GM12872 (cell line): ENCODE data around the gene HSPBAP1.

ENCODE experiments used
- CTCF ChIP-seq: IDR thresholded peaks from 3 replicates; pipeline ENCODE4 v1.5.1; 2011; ENCODE audit warnings: low read depth, mild to moderate bottlenecking, low read length, moderate library complexity; ENCODE audit not compliant: insufficient read depth

The HSPBAP1 gene

DNA sequence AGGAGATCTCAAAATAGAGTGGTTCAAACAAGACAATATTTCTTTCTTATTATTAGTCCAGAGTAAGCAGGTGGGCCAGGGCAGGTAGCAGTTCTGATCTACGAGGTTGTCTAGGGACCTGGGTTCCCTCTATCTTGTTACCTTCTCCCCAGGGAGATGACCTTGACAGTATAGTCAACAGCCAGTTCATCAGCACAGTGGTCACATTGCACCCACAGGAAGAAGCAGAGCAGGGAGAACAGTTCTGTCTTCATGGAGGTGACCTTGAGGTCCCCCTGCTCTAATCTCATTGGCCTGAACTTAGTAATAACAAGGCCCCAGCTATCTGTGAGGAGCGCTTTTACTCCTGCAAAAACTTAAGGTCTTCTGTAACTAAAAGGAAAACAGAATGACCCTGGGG, 23.0 kb upstream of the HSPBAP1 start:
- no peak for TF ChIP-seq CTCF

DNA sequence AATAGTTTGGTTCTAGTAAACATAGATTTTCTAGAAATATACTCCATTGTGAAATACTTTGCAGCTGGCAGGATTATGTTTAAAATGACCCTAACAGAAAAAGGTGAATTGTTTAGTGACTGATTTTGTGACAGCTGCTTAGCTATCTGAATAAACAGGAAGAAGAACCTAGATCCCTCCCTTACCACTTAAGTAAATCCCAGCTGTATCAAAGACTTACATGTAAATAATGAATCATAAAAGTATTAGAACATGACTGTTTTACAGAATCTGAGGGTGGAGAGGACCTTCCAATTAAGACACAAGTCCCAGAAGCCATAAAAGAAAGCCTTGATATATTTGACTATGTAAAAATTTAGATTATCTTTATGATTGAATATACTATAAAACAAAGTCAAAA, 17.1 kb upstream of the HSPBAP1 start:
- TF ChIP-seq CTCF = no peak

DNA sequence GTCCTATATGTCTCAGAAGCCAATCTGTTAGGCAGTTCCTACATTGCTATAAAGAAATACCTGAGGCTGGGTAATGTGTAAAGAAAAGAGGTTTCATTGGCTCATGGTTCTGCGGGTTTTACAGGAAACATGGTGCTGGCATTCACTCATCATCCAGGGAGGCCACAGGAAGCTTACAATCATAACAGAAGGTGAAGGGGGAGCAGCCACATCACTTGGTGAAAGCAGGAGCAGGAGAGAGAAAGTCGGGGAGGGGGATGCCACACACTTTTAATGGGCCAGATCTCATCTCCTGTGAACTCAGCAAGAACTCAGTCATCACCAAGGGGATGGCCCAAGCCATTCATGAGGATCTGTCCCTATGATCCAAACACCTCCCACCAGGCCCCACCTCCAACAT, 10.3 kb upstream of the HSPBAP1 start:
- TF ChIP-seq CTCF = no peak

GRCh38 chr3:122802323-122802722, 8.7 kb upstream of the HSPBAP1 start:
- TF ChIP-seq CTCF = no peak

- no peak for TF ChIP-seq CTCF
These were observed 7.1 kb upstream of the HSPBAP1 start for GRCh38 chr3:122800706-122801237.

DNA sequence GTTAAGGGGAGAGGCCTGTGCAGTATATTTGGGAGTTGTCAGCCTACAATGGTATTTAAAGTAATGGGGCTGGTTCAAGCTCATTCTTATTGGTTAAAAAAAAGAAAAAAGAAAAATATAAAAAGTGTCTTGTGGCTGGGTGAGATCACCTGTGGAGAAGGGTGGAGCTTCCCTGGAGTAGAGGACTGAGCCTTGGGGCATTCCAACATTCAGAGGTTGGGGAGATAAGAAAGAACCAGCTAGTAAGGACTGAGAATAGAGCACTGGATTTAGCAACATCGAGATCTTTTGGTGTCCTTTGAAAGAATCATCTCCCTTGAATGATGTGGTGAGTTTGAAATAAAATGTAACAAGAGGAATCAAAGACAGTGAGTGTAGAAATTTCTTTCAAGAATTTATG, 6.4 kb upstream of the HSPBAP1 start:
- TF ChIP-seq CTCF = no peak

DNA sequence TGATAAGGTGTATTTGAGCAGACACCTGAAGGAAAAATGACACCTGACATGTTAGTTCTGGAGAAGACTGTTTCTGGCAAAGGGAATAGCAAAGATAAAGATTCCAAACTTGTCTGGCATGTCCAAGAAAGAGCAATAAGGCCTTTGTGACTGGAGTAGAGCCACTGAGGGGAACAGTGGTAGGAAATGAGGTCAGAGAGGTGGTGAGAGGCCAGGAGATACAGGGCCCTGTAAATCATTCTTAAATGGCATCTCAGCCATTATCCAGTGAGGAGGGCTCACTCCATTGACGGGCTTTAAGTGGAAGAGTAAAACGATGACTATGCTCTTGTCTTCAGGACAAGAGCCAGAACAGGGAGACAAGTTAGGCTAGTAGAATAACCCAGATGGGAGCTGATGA, 5.7 kb upstream of the HSPBAP1 start:
- TF ChIP-seq CTCF = no peak

DNA sequence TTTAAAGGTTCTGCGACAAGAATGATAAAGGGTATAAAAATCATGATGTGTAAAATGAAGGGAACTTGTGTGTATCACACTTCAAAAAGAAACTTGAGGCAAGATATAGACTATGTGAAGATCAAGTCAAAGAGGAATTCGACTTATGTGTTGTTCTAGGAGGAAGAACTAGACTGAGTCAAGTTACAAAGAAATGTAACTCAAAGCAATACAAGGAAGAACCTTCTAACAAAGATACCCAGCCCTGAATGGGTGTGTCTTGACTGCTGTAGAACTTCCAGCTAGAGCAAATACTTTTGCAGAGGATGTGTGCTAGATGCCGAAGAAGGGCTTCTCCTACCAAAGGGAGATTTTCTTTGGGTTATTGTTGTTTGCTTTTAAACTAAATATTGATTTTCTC, 3.7 kb upstream of the HSPBAP1 start:
- no peak for TF ChIP-seq CTCF
